ENCODE data around the gene TNIK. TPM values are rescaled to one million over a fixed set of nuclear protein-coding genes. Genes with fewer than 3 reads are reported as not detected.

TNIK gene
- total and polyA plus RNA-seq, 8 donors, result 2.1 to 40.2 (median 10.1) TPM

- Histone ChIP-seq H3K4me3 (no peak overlapping the region), H3K36me3 (peaks cover 0 to 4% (median 0%) of the 10 kb centered on the region in 4 donors), H3K9me3 (no peaks in the 10 kb centered on the region), H3K4me1 (peaks cover 0 to 29% (median 3%) of the 10 kb centered on the region in 4 donors), H3K27me3 (no peaks in the 10 kb centered on the region), H3K27ac (no peak overlapping the region)
- TF ChIP-seq POLR2A (IDR thresholded peaks at IDR 0.05), result no peak
- TF ChIP-seq EP300 (IDR thresholded peaks at IDR 0.05), result no peak
- TF ChIP-seq CTCF (IDR thresholded peaks at IDR 0.05), result no peak
- WGBS, 5 donors, result 85 to 96% (median 92%) methylated on average over 1 of the region's 1 CpG
- intact Hi-C loops (cut with DNase I; ENCODE audit: low total_unique reads), result no loop called here
- DNase-seq, result no peak
Measured at GRCh38 chr3:171058058-171058457, 402.1 kb downstream of the TNIK start.

- H3K9me3 ChIP-seq, result no peaks in the 10 kb centered on the region
- H3K4me1 ChIP-seq, result peaks cover 0 to 29% (median 3%) of the 10 kb centered on the region in 4 donors
- no peak for TF ChIP-seq EP300 (IDR thresholded peaks at IDR 0.05)
- no peak for TF ChIP-seq POLR2AphosphoS5 (IDR thresholded peaks at IDR 0.05)
- TF ChIP-seq POLR2A (IDR thresholded peaks at IDR 0.05), result no peak
- no peak for TF ChIP-seq CTCF (IDR thresholded peaks at IDR 0.05)
- 69 to 100% (median 93%) methylated on average over 1 of the region's 1 CpG for WGBS, 5 donors
- H3K36me3 ChIP-seq, result no peaks in the 10 kb centered on the region
- intact Hi-C loops (cut with DNase I; ENCODE audit: low total_unique reads), result no loop called here
- no peak for DNase-seq
- H3K27ac ChIP-seq, result no peak overlapping the region
- no peak overlapping the region for H3K4me3 ChIP-seq
- no peaks in the 10 kb centered on the region for H3K27me3 ChIP-seq
Measured at GRCh38 chr3:171057072-171057471, 403.1 kb downstream of the TNIK start.

GRCh38 chr3:171056528-171056927 lies 403.7 kb downstream of the TNIK start:
- WGBS, 5 donors, result 73 to 91% (median 88%) methylated on average over 5 of the region's 5 CpGs
- intact Hi-C loops (cut with DNase I; ENCODE audit: low total_unique reads), result no loop called here

DNA sequence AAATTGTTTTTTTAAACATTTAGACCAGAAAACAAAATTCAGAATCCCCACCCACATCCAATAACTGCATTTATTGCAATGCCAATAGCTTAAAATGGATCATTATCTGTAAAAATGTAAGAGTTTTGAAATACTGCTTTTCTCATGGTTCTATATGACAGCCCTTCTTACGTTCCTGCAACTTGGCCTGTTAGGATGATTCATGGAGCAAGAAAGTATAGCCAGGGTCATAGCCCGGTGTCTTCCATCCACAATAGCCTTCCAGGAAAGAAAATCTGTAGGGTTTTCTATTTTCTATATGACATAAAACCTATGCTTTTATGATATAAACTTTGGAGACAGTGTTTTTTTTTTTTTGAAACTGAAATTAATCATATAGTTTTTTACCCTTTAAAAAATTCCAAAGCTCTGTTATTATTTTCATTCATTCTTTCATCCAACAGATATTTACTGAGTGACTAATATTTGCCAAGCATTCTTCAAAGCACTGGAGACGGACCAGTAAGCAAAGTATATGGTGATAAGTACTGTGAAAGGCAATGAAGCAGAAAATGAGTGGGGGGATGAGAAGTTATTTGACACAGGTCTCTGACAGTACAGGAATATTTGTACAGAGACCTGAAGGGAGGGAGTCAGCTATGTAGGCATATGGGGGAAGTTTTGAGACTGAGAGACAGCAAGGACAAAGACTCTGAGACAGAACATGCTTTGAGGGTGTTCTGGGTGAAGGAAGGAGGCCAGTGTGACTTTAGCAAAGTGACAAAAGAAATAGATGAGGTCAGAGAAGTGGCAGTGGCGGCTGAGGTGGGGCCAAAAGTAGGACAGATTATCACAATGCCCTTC lies 404.6 kb downstream of the TNIK start:
- H3K4me1 ChIP-seq, result peaks cover 0 to 29% (median 3%) of the 10 kb centered on the region in 4 donors
- WGBS, 5 donors, result 41 to 50% (median 42%) methylated on average over 4 of the region's 4 CpGs
- H3K9me3 ChIP-seq, result no peaks in the 10 kb centered on the region
- DNase-seq, result peak in 1 of 2 donors; percentile 28
- no peak overlapping the region for H3K27ac ChIP-seq
- intact Hi-C loops (cut with DNase I; ENCODE audit: low total_unique reads), result no loop called here
- TF ChIP-seq POLR2AphosphoS5 (IDR thresholded peaks at IDR 0.05) (no peak), CTCF (IDR thresholded peaks at IDR 0.05) (no peak), POLR2A (IDR thresholded peaks at IDR 0.05) (no peak), EP300 (IDR thresholded peaks at IDR 0.05) (no peak)
- no peak overlapping the region for H3K4me3 ChIP-seq
- no peaks in the 10 kb centered on the region for H3K27me3 ChIP-seq
- no peaks in the 10 kb centered on the region for H3K36me3 ChIP-seq

More at GRCh38 chr3:171056528-171056927, 403.7 kb downstream of the TNIK start:
- H3K9me3 ChIP-seq, result no peaks in the 10 kb centered on the region
- TF ChIP-seq POLR2AphosphoS5 (IDR thresholded peaks at IDR 0.05) (no peak), POLR2A (IDR thresholded peaks at IDR 0.05) (no peak), EP300 (IDR thresholded peaks at IDR 0.05) (no peak), CTCF (IDR thresholded peaks at IDR 0.05) (no peak)
- no peaks in the 10 kb centered on the region for H3K27me3 ChIP-seq
- no peak for DNase-seq
- no peaks in the 10 kb centered on the region for H3K36me3 ChIP-seq
- H3K4me3 ChIP-seq, result no peak overlapping the region
- H3K27ac ChIP-seq, result no peak overlapping the region
- H3K4me1 ChIP-seq, result peaks cover 0 to 29% (median 3%) of the 10 kb centered on the region in 4 donors

All from stomach (tissue), 9 donors.